Stimulated activated CD4-positive, alpha-beta T cell treated with anti-CD3 and anti-CD28 coated beads, Interleukin-12 subunit alpha, Interleukin-12 subunit beta, amount 100 ng/mL, for 24 hours (primary cell): Measurements from ENCODE around the gene MOCS3.
A peak's percentile ranks its signal among the peaks of the same experiment; 100 is the strongest.

Experiments
- DNase-seq, 2 experiments: peaks; one replicate each; pipeline ENCODE4 v3.0.0-alpha.2; 2020; ENCODE audit warnings: low read depth in 2 of 2

Gene MOCS3, protein sequence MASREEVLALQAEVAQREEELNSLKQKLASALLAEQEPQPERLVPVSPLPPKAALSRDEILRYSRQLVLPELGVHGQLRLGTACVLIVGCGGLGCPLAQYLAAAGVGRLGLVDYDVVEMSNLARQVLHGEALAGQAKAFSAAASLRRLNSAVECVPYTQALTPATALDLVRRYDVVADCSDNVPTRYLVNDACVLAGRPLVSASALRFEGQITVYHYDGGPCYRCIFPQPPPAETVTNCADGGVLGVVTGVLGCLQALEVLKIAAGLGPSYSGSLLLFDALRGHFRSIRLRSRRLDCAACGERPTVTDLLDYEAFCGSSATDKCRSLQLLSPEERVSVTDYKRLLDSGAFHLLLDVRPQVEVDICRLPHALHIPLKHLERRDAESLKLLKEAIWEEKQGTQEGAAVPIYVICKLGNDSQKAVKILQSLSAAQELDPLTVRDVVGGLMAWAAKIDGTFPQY

GRCh38 chr20:50958615-50959542 lies at the start of gene MOCS3:
TSS of gene MOCS3 (plus strand) at chr20:50958818. CDS start at chr20:50958843, 25 bp downstream.
- DNase-seq, result peak; percentile 57 to 60

DNA sequence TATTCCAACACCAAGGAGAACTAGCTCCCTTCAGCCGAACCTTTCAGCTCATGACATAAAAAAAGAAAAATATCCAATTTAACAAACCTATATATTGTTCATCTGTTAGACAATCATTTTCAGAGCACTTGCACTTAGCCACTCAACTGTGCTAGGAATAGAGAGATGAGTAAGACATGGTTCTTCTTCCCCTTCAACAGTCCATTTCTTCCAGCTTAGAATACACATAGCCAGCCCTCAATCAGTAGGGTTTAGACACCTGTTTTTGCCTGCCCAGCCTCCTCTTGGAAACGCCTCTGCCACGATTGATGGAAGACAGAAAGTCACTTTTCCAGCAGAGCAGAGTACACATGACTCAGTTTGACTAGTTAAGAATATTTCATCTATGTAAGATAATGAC lies 49.2 kb upstream of the MOCS3 start:
- DNase-seq, result no peak

GRCh38 chr20:50911030-50911429 lies 47.6 kb upstream of the MOCS3 start:
- no peak for DNase-seq

- DNase-seq, result no peak
Observed at GRCh38 chr20:50911716-50912115, 46.9 kb upstream of the MOCS3 start.

DNA sequence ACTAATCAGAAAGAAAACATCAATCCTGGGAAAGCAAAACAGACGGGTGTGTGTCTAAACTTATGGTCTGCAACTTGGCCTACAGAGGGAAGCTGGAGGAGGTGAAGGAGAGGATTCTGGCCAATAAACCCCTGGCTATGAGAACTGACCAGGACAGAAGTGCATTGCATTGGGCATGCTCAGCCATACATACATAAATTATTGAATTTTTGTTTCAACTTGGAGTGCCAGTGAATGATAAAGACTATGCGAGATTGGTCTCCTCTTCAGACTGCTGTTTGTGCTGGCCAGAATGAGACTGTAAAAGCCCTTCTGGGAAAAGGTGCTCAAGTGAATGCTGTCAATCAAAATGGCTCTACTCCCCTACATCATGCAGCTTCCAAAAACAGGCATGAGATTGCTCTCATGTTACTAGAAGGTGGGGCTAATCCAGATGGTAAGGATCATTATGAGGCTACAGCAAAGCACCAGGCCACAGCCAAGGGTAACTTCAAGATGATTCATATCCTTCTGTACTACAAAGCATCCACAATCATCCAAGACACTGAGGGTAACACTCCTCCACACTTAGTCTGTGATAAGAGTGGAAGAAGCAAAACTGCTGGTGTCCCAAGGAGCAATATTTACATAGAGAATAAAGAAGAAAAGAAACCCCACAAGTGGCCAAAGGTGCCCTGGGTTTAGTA lies 44.8 kb upstream of the MOCS3 start:
- DNase-seq, result no peak

DNA sequence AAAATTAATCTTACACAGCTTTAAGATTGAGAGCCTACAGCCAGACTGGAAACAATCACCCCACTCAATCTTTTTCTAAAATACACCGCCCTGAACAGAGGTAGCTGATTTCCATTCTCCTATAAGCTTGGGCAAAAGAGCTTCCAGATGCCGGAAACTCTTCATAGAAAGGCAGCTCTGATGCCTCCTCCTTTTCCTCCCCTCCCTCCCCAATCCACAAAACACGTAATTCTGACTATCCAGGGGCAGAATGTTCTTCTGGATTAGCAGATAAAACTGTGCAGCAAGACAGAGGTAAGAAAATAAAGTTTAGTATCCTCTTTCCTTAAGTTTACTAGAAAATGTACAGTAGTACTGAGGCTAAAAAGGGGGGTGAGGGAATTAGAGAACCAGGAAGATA lies 43.2 kb upstream of the MOCS3 start:
- DNase-seq, result no peak

- DNase-seq, result no peak
Observed at GRCh38 chr20:50916257-50916656, 42.4 kb upstream of the MOCS3 start.

GRCh38 chr20:50916934-50917333 lies 41.7 kb upstream of the MOCS3 start:
- no peak for DNase-seq

DNA sequence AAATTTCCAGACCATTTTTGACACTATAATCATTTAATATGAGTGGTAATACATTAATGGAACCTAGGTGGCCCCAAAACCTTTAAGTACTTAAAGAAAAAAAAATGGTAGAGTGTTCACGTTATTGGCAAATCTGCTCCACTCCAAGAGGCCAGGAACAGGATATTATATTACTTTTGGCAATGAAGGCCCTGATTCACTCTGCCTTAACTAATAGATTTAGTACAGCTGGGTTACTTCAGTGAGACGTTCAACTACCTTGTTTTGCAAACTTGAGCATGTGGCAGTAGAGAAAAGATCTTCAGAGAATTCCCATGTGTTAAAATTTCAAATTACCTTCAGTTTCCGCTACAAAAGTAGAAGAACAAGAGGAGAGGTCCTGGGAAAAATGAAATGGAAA lies 40.2 kb upstream of the MOCS3 start:
- DNase-seq, result no peak

DNA sequence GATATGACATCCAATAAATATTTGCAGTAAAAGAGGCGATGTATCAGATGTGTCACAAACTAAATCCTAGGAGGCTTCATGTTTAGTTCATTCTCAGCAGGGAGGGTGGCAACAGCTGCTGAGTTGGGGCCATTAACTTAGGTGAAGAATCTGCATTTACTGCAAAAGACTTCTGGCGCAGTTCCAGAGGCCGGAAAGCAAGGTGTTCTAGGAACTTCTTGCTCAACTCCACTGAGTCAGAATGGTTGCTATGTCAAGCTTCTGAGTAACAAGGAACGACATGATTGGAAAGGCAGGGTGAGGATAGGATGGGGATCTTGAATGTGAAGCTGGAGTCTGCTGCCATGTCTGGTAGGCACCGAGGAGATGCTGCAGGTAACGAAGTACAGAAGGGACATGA lies 39.1 kb upstream of the MOCS3 start:
- DNase-seq, result no peak

DNA sequence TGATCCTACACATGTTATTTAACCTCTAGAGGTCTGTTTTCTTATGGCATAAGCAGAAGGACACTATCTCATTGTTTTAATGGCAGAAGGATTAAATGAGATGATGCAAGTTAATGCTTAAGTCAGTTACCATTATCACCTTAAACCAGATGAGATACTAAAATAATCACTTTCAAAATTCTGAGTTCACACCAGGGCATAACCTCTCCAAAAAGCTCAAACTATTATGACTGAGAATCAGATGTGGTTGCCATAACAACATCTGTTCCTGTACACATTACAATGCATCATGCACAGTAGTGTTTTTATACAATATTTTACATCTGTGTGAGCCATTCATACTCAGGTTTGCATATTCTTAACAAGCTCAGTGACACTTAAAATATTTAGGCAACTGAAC lies 37.6 kb upstream of the MOCS3 start:
- no peak for DNase-seq

- DNase-seq, result no peak
Observed at GRCh38 chr20:50921803-50922501, 36.7 kb upstream of the MOCS3 start.

DNA sequence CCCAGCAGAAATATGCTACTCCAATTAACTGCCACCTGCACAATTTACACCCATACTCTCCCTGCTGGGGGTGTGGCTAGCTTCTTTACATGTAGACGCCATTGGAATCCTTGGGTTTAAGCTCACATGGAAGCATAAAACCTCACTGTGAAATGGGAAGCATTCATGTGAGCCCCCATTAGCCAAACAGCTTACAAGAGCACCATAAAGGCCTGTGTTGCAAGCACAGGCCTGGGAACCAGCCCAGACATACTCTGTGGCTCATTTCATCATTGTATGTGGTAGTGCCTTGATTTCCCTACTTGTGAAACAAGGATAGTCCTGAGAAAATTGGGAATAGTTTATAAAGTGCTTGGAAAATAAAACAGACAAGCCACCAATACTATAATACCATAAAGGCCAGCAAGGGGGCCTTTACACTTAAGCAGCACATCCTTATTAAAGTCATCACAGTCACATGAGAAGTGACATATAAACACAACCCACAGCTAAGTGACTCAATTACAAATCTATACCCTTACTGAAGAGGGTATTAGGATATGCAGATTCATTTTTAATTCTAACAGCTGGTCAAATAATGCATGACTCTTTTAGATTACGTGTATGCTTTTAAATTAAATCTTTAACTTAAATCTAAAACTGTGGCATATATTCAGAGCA lies 34.2 kb upstream of the MOCS3 start:
- DNase-seq, result no peak

- DNase-seq, result no peak
Observed at GRCh38 chr20:50926530-50926929, 32.1 kb upstream of the MOCS3 start.

- no peak for DNase-seq
Observed at GRCh38 chr20:50928469-50928868, 30.1 kb upstream of the MOCS3 start.

DNA sequence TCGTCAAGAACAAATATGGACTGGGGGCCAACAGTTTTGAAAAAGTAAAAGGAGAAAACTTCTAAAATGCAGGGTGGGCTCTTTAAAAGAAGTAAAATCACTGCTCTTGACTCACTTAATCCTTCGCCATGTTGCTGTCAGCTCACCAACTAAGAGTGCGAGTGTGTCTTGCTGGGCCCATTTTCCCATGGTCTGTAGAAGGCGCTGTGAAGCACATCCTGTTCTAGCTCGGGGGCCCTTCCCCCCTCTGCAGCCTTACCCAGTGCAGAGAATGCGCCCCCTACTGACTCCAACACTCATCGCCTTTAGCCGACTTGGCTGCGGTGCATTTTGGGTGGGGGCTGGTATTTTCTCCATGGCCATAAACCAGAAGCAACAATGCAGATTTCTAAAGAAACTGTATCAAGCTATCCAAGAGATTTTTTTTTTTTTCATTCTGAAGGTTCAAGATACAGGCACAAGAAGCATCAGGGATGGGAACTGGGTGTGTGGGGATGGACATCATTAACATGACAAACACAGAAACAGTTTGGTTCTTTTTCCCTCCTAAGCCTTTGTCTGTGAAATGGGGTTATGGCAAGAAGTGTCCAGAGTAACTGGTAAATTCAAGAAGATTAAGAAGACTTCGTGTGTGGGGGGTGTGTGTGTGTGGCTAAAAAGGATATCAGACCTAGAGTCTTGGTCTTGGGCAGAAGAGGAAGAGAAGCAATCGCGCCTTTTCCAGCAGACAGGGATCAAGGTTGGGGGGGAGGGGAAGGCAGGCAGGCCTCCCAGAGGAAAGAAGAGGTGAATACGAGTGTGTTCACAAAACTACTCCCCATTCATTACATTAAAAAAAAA lies 29.1 kb upstream of the MOCS3 start:
- DNase-seq, result peak; percentile 79 to 92

GRCh38 chr20:50930139-50930975 lies 28.3 kb upstream of the MOCS3 start:
- DNase-seq, result no peak

- no peak for DNase-seq
Observed at GRCh38 chr20:50930976-50931305, 27.7 kb upstream of the MOCS3 start.

- DNase-seq, result peak; percentile 76 to 79
Observed at GRCh38 chr20:50931306-50932015, 27.2 kb upstream of the MOCS3 start, which contains the start of gene ADNP. TSS of gene ADNP (minus strand) at chr20:50931437. CDS start at chr20:50903996, 27,441 bp downstream.
